Measurements from ENCODE around the gene RSAD2. TPM values are rescaled to one million over a fixed set of nuclear protein-coding genes. Genes with fewer than 3 reads are reported as not detected.

The RSAD2 gene
- total and polyA plus RNA-seq, 9 of the 15 experiments (the other 6 are each of a cell fraction or from before 2014, with no cell fraction given), result 0.15 to 1.4 (median 0.28) TPM

- TF ChIP-seq CUX1 (CRISPR knock-in tag; IDR thresholded peaks at IDR 0.05), result no peak
- TF ChIP-seq ESRRA (IDR thresholded peaks at IDR 0.05; ENCODE audit: borderline replicate concordance, low read depth), result peak; percentile 20; the same call in 1 of the 2 replicates
- no peak for TF ChIP-seq SRSF7 (optimal IDR thresholded peaks at IDR 0.05; ENCODE audit: low read depth, low read length)
- peak; percentile 23; the same call in 1 of the 2 replicates for TF ChIP-seq ZNF263 (CRISPR knock-in tag; IDR thresholded peaks at IDR 0.05; ENCODE audit: borderline replicate concordance)
- 0 out of 2 replicates have a peak, but pooled peaks have one; percentile 35 for TF ChIP-seq NFRKB (IDR thresholded peaks at IDR 0.05; ENCODE audit: low read depth)
- TF ChIP-seq NCOA4 (IDR thresholded peaks at IDR 0.05; ENCODE audit: partially characterized antibody), result no peak
- TF ChIP-seq FUS (optimal IDR thresholded peaks at IDR 0.05; ENCODE audit: low read depth, low read length), result no peak
- no peak for TF ChIP-seq HSF4 (CRISPR knock-in tag; IDR thresholded peaks at IDR 0.05; ENCODE audit: borderline replicate concordance)
- TF ChIP-seq ZNF282 (CRISPR knock-in tag; IDR thresholded peaks at IDR 0.05), result no peak
- TF ChIP-seq, protein P1, sequence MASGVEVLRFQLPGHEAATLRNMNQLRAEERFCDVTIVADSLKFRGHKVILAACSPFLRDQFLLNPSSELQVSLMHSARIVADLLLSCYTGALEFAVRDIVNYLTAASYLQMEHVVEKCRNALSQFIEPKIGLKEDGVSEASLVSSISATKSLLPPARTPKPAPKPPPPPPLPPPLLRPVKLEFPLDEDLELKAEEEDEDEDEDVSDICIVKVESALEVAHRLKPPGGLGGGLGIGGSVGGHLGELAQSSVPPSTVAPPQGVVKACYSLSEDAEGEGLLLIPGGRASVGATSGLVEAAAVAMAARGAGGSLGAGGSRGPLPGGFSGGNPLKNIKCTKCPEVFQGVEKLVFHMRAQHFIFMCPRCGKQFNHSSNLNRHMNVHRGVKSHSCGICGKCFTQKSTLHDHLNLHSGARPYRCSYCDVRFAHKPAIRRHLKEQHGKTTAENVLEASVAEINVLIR (CRISPR knock-in tag; IDR thresholded peaks at IDR 0.05), result no peak; the same call in 1 of the 2 replicates
- no peak for TF ChIP-seq HOXB6 (CRISPR knock-in tag; IDR thresholded peaks at IDR 0.05; ENCODE audit: borderline replicate concordance)
- peak in 1 of 3 experiments; percentile 75 for TF ChIP-seq YY1 (IDR thresholded peaks at IDR 0.05; ENCODE audit: borderline replicate concordance in 1 of 3, control insufficient read depth in 1 of 3, extremely low read depth in 1 of 3, insufficient read depth in 3 of 3, insufficient read length in 1 of 3, insufficient replicate concordance in 2 of 3, low read depth in 1 of 3, low read length in 2 of 3)
- TF ChIP-seq ZNF217 (CRISPR knock-in tag; IDR thresholded peaks at IDR 0.05), result no peak
- TF ChIP-seq MBD1 (CRISPR knock-in tag; IDR thresholded peaks at IDR 0.05), result no peak
- TF ChIP-seq SAFB (IDR thresholded peaks at IDR 0.05; ENCODE audit: borderline replicate concordance, low read depth, low read length), result no peak
- TF ChIP-seq SRSF1 (IDR thresholded peaks at IDR 0.05; ENCODE audit: low read depth, low read length), result no peak
- TF ChIP-seq MTA3 (IDR thresholded peaks at IDR 0.05; ENCODE audit: borderline replicate concordance), result no peak; the same call in 1 of the 2 replicates
- no peak for TF ChIP-seq FOXJ3 (CRISPR knock-in tag; IDR thresholded peaks at IDR 0.05)
- no peak for TF ChIP-seq RFX1 (IDR thresholded peaks at IDR 0.05)
Measured at GRCh38 chr2:6865346-6866274, 12.0 kb upstream of the RSAD2 start, which contains the start of gene CMPK2 (continued).
